ENCODE measurements around the gene FAM193B.
A peak's percentile ranks its signal among the peaks of the same experiment; 100 is the strongest.

Gene FAM193B

DNA sequence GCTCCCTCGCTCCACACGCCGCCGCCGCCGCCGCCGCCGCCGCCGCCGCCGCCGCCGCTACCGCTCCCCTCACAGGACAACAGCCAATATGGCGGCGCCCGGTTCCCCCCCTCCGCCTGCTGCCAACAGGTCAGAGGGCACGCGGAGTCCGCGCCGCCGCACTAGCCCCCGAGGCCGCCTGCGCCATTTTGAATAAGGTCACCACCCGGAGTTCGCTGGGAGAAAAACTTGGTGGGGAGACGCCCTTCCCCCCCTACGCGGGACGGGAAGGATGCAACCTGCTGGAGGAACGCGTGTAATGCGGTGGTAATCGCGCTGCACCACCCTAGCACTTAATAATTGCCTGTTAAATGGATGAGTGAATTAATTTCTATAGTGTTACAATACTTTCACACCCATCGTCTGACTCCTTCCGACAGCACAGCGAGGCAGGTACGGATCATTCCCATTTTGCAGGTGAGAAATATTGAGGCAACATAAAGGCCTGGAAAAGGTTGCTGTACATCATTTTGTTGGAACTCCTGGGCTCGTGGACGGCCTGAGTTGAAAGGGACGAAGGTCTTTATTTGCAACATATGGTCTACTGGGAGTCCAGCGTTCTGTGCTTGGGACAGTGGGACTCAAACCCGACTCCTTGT is at the start of gene FAM193B:
Gene FAM193B (minus strand): TSS at position 90 of the 638 bp plus-strand sequence. CDS start 105 bp downstream, outside the sequence.
- DNase-seq, result peak; percentile 97

DNA sequence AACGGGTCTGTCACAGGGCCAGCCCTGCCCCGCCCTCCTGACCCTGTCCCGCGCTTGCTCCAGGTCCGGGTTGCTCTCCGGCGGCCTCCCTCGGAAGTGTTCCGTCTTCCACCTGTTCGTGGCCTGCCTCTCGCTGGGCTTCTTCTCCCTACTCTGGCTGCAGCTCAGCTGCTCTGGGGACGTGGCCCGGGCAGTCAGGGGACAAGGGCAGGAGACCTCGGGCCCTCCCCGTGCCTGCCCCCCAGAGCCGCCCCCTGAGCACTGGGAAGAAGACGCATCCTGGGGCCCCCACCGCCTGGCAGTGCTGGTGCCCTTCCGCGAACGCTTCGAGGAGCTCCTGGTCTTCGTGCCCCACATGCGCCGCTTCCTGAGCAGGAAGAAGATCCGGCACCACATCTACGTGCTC is 49.8 kb upstream of the FAM193B start:
- no peak for DNase-seq

DNA sequence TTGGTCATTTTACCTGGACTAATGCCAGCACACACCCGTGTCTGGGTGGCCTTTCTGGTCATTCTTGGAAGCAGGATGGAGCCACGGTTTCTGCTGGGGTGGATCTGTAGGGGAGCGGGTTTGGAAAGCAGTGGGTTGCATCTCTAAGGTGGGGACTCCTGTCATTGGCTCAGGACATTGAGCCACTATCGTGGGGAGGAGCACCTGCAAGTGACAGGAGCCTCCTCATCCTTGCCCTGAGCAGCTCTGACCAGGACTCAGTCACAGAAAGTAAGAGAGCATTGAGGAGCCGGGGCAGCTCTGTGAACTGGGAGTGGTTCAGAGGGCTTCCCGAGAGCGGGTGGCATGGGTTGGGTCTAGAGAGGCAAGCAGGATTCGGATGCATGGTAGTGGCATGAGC is 49.3 kb upstream of the FAM193B start:
- DNase-seq, result no peak

DNA sequence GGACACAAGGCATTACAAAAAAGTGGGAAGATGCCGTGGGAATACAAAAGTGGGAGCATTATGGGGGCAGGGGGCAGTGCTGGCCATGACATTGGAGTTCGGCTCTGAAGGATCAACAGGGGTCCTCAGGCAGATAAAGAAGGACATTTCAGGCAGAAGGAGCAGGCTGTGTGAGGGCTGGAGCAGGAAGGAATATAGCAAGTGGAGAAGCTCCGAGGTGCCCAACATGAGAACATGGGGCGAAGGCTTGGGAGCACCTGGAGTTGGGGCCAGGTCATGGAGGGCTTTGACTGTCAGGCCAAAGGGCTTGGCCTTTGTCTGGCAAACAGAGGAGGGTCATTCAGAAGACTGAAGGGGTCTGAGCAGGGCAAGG is 48.1 kb upstream of the FAM193B start:
- DNase-seq, result no peak

DNA sequence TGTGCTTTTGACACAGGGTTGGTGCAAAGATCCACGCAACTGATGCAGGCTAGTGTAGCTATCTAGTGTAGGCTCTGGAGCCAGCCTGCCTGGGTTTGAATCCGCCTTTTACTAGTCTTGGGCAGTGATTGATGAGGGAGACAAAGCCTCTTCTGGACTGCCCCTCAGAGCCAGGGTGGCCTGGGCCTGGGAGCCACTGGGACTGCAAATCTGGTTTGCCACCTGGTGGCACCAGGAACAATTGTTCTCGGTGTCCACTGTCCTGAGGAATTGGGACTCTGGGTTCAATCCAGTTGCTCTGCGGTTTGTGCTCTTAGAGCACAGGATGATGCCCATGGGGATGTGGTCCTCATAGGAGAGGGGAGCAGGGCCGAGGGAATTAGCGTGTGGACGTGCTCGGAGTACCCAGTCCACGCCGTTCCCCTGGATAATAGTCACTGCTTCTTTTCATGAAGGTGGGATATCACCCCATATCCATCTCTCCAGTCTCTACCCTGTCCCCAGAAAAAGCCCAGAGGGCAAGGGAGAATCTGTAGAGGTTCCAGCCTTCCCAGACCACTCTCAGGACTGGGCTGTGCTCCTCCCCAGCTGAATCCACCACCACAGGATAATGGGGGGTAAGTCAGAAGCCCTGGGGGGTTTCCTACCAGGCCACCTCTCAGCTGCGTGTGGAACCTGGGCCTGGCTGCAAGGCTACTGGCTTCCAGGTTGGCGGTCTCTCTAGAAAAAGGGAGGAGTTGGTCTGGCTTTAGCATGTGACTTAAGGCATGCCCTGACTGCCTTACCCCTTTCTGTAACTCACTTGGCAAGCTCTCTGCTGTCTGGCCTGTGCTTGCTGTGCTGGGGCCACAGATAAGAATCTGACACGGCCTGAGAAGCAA is 47.5 kb upstream of the FAM193B start:
- no peak for DNase-seq

DNA sequence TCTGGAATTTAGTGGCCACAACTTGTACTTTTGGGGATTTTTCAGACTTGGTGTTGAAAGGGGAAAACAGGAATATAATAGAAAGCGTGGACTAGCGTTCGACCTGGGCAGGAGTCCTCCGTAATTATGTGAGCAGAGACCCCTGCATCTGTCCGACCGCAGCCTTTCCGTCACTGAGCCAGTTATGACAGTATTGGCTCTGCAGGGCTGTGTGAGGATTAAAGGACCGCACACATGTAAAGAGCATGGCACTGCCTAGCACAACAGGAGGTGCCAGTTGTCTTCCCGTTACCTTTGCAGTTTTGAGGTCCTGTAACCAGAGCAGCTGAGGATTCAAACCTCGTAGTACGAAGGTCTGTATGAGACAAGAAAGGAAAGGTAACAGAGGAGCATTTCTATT is 46.8 kb upstream of the FAM193B start:
- no peak for DNase-seq

DNA sequence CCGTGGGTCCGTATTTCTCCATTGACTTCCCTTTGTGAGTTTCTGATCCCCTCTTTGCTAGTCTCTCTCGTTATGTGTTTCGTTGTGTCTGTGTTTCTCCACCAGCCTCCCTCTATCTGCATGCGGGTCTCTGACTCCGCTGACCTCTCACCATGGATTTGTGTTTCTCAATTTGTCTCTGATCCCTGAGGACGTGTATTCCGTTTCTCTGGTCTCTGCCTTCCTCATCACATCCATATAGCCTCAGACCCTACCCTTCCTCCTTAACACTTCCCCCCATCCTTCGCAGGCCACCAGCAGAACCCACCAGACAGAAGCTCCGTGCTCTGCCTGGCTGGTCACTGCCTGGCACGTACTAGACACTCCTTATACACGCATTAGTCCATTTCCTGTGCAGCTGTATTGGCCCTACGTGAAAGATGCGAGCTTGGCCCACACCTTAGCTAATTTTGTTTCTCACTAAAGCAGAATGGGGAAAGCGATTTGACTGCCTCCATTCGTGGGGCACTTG is 46.2 kb upstream of the FAM193B start:
- no peak for DNase-seq

DNA sequence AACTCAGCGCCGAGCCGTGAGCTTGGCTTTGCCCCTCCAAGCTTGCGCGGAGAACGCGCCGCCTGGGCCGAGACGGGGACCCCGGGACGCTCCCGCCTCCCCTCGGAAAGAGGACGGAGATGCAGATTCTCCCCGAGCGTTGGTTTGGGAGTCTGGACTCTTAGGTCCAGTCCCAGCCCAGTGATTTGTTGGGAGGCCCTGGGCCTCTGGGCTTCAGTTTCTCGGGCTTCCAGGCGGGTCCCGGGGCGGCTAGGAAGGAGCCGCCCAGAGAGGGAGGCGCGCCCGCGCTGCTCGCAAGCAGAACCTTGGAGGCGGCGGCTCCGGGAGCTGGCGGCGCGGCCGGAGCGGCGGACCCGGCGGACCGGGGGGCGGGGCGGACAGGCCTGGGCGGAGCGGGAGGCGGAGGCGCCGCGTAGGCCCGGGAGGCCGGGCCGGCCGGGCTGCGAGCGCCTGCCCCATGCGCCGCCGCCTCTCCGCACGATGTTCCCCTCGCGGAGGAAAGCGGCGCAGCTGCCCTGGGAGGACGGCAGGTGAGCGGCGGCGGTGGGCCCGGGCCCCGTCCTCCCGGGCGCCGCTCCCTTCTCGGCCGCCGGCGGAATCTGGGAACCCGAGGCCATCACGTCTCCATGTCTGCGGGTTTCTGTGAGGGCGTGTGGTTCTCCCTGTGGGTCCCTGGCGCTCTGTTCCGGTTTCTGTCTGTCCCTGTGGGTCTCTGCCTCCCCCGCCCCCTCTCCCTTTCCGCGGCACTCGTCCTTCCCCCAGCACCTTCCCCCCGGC is 45.6 kb upstream of the FAM193B start, which contains the start of gene B4GALT7:
Gene B4GALT7 (plus strand): TSS at position 402 of the 777 bp plus-strand sequence. CDS start 79 bp downstream, at position 481.
- DNase-seq, result peak; percentile 91

DNA sequence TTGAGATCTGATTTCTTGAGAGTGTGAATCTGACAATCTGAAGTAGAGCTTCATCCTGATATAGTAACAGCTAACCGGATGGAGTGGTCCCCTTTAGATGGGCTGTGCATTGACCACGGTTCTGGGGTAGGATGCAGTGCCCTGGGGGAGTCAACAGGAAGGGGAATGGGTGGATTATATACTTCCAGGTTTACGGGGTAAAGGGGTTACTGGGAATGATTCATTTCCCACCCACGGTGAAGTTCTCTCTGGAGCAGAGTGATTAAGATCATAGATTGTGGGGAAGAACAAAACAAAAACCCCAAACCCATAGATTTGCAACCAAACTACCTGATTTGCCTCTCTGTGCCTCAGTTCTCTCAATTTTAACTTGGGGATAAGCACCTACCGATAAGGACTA is 44.1 kb upstream of the FAM193B start:
- no peak for DNase-seq

DNA sequence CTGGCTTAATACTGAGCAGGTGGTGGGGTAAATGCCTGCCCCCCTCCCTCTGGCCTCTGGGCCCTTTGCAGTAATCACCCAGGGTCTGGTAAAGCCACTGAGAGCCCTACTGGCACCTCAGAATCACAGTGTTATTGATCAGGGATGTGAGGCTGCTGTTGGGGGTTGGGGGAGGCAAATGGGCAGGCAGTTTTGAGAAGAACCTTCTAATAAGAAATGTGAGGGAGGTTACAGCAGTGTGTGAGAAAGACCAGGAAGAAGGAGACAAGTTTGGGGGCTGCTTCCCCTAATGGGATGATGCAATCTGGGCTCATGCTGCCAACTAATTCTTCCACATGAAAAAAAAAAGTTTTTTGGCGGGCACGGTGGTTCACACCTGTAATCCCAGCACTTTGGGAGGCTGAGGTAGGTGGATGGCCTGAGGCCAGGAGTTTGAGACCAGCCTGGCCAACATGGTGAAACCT is 42.4 kb upstream of the FAM193B start:
- peak; percentile 18 for DNase-seq

DNA sequence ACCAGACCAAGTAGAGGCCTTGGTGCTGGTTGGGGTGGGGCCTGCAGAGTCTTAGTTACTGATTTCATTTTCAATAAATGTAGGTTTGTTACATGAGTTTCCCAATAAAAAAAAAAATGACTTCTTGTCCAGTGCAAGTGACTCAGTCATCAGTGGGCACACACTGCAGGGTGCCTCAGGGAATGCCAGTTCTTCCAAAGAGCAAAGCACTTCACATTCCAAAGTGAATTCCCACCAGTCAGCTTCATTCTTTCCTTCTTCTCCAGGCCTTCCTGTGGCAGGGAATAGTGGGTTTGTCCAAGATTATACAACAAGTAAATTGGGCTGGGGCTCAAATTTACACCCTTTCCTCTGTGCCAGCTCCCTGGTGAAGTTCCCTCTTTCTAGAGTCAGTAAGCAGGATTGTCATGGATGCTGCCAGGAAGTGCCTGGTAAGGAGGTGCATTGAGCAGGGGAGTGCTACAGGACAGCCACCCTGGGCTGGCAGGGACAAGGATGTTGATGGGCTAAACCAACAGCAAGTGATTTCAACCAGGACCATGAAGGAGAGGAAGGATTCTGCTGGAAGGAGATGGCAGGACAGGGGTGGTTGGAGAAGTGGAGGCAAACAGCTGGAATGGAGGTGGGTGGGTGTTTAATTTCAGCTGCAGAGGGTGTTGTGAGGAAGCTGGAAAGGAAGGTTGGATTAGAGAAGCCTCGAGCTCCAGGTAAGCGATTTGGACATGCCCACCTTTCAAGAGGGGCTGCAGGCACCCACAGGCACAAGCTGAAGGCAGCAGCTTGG is 41.8 kb upstream of the FAM193B start:
- DNase-seq, result peak; percentile 29

DNA sequence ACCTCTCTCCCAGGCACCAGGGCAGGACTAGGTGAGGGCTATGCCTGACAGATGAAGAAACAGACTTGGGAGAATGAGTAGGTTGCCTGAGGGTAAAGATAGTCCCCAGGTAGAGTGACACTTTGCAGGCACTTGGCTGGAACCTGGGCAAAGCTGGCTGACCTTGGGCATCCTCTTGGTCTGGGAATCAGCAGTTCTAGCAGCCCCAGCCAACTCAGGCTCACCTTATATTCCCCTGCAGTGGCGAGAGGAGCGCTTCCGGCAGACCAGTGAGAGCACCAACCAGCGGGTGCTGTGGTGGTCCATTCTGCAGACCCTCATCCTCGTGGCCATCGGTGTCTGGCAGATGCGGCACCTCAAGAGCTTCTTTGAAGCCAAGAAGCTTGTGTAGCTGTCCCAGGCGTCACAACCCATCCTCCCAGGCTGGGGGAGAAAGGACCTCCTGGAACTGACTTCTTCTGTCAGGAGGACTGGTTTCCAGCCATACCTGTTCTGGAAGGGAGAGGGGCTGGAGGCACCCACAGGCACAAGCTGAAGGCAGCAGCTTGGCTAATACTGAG is 40.7 kb upstream of the FAM193B start:
- DNase-seq, result no peak

DNA sequence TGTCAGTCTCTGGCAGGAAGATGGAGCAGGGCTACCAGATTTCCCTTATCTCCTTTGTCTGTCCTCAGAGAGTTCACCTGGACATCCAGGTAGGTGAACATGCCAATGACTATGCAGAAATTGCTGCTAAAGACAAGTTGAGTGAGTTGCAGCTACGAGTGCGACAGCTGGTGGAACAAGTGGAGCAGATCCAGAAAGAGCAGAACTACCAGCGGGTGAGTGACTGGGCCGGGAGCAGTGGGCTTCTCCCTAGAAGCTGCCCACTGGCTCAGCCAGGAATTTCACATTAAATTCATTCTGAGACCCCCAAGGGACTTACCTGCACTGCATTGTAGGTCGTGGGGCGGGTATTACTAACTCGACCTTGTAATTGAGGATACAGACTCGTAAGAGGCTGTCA is 39.7 kb upstream of the FAM193B start:
- peak; percentile 7 for DNase-seq

DNA sequence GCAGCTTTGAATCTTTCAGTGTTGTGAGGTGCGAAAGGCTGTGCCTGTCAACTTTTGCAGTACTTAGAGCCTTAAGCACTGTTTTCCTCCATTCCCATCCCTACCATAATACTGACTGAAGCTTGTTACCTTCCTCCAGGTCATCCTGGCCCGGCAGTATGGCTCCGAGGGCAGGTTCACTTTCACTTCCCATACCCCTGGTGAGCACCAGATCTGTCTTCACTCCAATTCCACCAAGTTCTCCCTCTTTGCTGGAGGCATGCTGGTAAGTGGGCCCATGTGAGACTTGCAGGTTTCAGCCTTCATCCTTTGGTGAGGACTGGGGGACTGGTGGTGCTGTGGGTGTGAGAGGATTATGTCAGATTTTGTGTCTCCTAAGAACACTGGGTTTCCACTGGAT is 39.1 kb upstream of the FAM193B start:
- DNase-seq, result peak; percentile 11

DNA sequence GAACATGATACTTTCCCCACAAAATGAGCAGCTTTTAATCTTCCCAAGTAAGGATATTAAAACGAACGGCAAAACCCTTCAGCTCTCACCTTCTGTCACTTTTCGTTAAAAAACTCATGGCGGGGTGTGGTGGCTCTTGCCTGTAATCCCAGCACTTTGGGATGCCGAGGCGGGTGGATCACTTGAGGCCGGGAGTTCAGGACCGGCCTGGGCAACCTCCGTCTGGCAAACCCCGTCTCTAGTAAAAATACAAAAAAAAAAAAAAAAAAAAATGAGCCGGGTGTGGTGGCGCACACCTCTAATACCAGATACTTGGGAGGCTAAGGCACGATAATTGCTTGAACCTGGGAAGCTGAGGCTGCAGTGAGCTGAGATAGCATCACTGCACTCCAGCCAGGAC is 38.5 kb upstream of the FAM193B start:
- peak; percentile 30 for DNase-seq

DNA sequence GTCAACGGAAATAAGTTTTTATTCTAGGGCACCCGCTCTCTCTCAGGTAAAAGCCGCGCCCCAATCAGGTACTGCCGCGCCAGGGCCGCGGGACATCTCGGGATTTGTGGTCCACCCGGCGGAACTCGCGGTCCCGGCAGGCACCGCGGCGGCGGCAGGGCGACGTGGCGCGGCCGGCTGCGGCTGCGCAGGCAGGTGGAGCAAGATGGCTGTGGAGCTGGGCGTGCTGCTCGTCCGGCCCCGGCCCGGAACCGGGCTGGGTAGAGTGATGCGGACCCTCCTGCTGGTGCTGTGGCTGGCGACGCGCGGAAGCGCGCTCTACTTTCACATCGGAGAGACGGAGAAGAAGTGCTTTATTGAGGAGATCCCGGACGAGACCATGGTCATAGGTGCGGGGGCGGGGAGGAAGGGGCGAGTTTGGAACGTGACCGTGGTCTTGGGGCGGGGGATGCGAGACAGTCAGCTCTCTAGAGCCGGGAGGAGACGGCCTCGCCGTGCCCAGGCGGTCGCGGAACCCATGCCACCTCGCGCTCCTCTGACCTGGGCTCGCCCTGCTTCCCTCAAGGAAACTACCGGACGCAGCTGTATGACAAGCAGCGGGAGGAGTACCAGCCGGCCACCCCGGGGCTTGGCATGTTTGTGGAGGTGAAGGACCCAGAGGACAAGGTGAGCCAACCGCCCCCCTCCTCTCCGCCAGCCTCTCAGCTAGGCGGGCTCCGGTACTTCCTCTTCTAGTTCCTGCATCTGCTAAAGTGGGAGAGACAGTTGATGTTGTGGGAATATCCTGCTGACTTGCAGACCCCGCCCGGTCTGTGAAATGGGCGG is 37.9 kb upstream of the FAM193B start, which contains the start of gene TMED9:
Gene TMED9 (plus strand): TSS at position 194 of the 825 bp plus-strand sequence. CDS start 12 bp downstream, at position 206.
- peak; percentile 95 for DNase-seq

DNA sequence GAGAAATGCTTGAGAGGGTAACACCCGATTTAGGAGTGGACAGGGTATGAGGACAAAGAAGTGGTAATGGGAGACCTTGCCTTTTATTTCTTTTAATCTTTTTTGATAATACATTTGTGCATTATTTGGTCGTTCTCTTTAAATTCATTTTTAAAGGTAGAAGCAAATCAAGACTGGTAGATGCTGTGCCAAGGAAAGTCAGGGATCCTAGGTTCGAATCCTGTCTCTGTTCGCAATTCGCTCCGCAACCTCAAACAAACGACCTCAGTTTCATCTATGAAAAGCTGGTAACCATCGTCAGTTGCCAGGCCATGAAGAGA is 37.3 kb upstream of the FAM193B start:
- DNase-seq, result no peak

DNA sequence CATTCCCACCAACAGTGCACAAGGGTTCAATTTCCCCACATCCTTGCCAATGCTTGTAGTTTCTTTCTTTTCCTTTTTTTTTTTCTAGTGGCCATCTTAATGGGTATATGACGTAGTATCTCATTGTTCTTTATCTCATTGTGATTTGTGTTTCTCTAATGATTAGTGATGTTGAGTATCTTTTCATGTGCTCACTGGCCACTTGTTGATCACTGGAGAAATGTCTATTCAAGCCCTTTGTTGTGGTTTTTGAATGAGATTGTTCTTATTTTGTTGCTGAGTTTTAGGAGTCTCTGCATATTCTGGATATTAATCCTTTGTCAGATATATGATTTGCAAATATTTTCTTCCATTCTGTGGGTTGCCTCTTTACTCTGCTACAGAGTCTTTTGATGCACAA is 36.0 kb upstream of the FAM193B start:
- no peak for DNase-seq

DNA sequence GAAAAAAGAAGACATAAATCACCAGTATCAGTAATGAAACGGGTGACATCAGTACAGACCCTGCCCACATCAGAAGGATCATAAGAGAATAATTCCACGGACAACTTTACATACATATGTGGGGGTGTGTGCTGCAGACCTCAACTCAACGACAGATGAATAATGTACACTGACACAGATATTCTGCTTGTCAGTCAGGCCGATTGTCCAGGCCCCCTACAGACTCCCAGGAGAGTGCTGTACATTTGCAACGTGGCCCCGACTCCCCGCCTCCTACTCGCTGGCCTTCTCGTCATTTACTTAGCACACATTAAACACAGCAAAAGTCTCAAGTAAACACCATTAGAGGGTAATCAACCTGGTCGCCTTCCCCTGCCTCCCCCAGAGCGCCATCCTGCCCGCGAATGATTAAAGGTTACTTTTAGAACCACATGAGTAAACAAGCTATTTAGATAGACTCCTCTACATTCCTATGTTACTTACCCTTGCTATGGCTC is 34.1 kb upstream of the FAM193B start:
- no peak for DNase-seq

DNA sequence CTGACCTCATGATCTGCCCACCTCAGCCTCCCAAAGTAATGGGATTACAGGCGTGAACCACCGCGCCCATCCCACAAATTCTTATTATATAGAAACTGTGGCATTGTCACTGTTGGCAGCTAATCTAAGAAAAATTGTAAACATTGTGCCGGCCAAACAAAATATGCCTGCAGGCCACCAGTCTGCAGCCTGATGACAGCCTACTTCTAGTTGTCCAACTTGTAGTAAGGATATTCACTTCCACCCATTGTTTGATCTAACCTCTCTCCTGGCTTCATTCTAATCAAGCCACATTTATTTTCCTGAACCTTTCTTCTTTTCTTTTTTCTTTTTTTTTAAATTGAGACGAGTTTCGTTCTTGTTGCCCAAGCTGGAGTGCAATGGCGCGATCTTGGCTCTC is 24.0 kb upstream of the FAM193B start:
- no peak for DNase-seq

DNA sequence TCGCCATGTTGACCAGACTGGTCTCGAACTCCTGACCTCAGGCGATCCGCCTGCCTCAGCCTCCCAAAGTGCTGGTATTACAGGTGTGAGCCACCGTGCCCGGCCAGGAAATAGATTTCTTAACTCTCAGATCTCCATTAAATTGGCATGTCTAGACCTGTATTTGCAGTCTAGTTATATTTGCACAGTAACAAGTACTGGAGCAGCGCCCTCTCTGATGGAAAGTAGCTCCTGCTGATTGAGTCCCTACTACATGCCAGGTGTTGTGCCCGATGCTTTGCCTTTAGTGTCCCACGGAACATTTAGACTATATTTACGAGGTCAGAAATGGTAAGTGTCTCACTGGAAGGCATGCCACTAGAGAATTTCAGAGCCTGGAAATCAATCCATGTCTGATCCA is 21.8 kb upstream of the FAM193B start:
- no peak for DNase-seq
